Caco-2 (cell line): ENCODE data around the gene THOC2. TPM values are rescaled to one million over a fixed set of nuclear protein-coding genes. Genes with fewer than 3 reads are reported as not detected.

Source experiments
- BruUV-seq: library from RNA; stranded (reverse); fragments of 400-500 nt; replicated peaks from 2 replicates; lab custom pipeline; 2021; lab: Mats Ljungman, UMichigan
- CTCF ChIA-PET: fragments of 300-600 bp; sonication (Branson Sonifier 250); formaldehyde crosslinking; loops from one replicate; lab custom pipeline; 2022; ENCODE audit warnings: antibody characterized with exemption; lab: Charles Lee
- POLR2A ChIA-PET: fragments of 300-600 bp; sonication (Branson Sonifier 250); formaldehyde crosslinking; loops from one replicate; lab custom pipeline; 2022; ENCODE audit warnings: antibody characterized with exemption; lab: Charles Lee
- DNase-seq, 2 experiments: peaks; one replicate each; pipeline versions ENCODE4 v3.0.0 to v3.0.0-alpha.2; 2020 to 2022
- H3K27me3 ChIP-seq: replicated peaks from 2 replicates; pipeline ENCODE4 v1.6.0; 2011; ENCODE audit warnings: low read length; ENCODE audit not compliant: control insufficient read depth, insufficient read depth
- H3K36me3 ChIP-seq: 2 replicates; pipeline ENCODE4 v1.5.1; 2011; ENCODE audit warnings: low read length; ENCODE audit not compliant: control insufficient read depth, insufficient read depth
- H3K4me1 ChIP-seq: fragments of 250-450 bp; sonication (Bioruptor Pico); 2 replicates; pipeline ENCODE4 v1.5.1; 2020; ENCODE audit warnings: mild to moderate bottlenecking
- H3K4me3 ChIP-seq: 2 replicates; pipeline ENCODE4 v1.5.1; 2011; ENCODE audit warnings: low read depth, mild to moderate bottlenecking, control low read depth, low read length
- H3K9me3 ChIP-seq: fragments of 250-450 bp; sonication (Bioruptor Pico); 2 replicates; pipeline ENCODE4 v1.5.1; 2020; ENCODE audit warnings: mild to moderate bottlenecking, moderate library complexity
- H3K27ac Mint-ChIP-seq: one replicate; pipeline ENCODE4 v1.8.0; 2022; ENCODE audit warnings: mixed read lengths; ENCODE audit not compliant: unreplicated experiment
- H3K27me3 Mint-ChIP-seq: one replicate; pipeline ENCODE4 v1.8.0; 2022; ENCODE audit warnings: mixed read lengths; ENCODE audit not compliant: insufficient read depth, unreplicated experiment
- H3K36me3 Mint-ChIP-seq: one replicate; pipeline ENCODE4 v1.8.0; 2022; ENCODE audit warnings: mild to moderate bottlenecking, mixed read lengths; ENCODE audit not compliant: insufficient read depth, unreplicated experiment
- H3K4me1 Mint-ChIP-seq: one replicate; pipeline ENCODE4 v1.8.0; 2022; ENCODE audit warnings: low read depth, mixed read lengths; ENCODE audit not compliant: unreplicated experiment
- H3K4me3 Mint-ChIP-seq: one replicate; pipeline ENCODE4 v1.8.0; 2022; ENCODE audit warnings: mild to moderate bottlenecking, moderate library complexity, mixed read lengths; ENCODE audit not compliant: unreplicated experiment
- H3K9me3 Mint-ChIP-seq: one replicate; pipeline ENCODE4 v1.8.0; 2022; ENCODE audit warnings: mixed read lengths; ENCODE audit not compliant: unreplicated experiment
- intact Hi-C: fragments of 100-400 bp; cut with micrococcal nuclease; formaldehyde crosslinking; loops from one replicate; pipeline ENCODE4 v1.10.0; 2022; ENCODE audit not compliant: unreplicated experiment
- total RNA-seq: library from RNA; stranded (reverse); gene quantifications from 2 replicates; pipeline ENCODE4 v1.2.3, GENCODE V29; 2022
- TF ChIP-seq, protein P1 (sequence below), 2 experiments: fragments of 200-600 bp in 1 of 2; IDR thresholded peaks; 1 replicate in 1 of 2; 2 replicates in 1 of 2; pipeline versions ENCODE4 v1.5.1 to v1.8.0; 2011 to 2022; ENCODE audit warnings: antibody characterized with exemption in 1 of 2, control low read depth in 1 of 2, inconsistent platforms in 1 of 2, low read depth in 1 of 2, low read length in 1 of 2, mild to moderate bottlenecking in 1 of 2, moderate library complexity in 1 of 2; ENCODE audit not compliant: insufficient read depth in 1 of 2, severe bottlenecking in 1 of 2, unreplicated experiment in 1 of 2

Gene THOC2
- total RNA-seq, 1 experiment from 2014 or later, result 85.4 TPM

DNA sequence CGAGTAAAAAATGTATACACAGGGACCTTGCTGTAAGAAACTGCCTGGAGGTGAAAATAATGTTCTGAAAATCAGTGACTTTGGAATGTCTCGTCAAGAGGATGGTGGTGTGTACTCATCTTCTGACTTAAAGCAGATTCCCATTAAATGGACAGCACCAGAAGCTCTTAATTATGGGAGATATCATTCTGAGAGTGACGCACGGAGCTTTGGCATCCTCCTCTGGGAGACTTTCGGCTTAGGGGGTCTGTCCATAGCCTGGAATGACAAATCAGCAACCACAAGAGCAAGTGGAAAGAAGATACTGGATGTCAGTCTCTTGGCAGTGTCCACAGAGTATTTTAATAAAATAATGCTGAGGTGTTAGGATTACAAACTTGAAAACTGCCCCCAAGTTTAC is 129.4 kb downstream of the THOC2 start:
- no peak for DNase-seq
- TF ChIP-seq, protein P1, sequence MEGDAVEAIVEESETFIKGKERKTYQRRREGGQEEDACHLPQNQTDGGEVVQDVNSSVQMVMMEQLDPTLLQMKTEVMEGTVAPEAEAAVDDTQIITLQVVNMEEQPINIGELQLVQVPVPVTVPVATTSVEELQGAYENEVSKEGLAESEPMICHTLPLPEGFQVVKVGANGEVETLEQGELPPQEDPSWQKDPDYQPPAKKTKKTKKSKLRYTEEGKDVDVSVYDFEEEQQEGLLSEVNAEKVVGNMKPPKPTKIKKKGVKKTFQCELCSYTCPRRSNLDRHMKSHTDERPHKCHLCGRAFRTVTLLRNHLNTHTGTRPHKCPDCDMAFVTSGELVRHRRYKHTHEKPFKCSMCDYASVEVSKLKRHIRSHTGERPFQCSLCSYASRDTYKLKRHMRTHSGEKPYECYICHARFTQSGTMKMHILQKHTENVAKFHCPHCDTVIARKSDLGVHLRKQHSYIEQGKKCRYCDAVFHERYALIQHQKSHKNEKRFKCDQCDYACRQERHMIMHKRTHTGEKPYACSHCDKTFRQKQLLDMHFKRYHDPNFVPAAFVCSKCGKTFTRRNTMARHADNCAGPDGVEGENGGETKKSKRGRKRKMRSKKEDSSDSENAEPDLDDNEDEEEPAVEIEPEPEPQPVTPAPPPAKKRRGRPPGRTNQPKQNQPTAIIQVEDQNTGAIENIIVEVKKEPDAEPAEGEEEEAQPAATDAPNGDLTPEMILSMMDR (IDR thresholded peaks at IDR 0.05; ENCODE audit: insufficient read depth in 1 of 2, low read depth in 1 of 2, low read length in 1 of 2, severe bottlenecking in 1 of 2, unreplicated experiment in 1 of 2), result no peak
- no peak overlapping the region for H3K4me3 Mint-ChIP-seq
- ChIA-PET POLR2A (no interaction called here), CTCF (no interaction called here)
- H3K9me3 Mint-ChIP-seq, result no peaks in the 10 kb centered on the region
- Histone ChIP-seq H3K9me3 (no peaks in the 10 kb centered on the region), H3K27me3 (no peaks in the 10 kb centered on the region), H3K4me1 (no peaks in the 10 kb centered on the region), H3K4me3 (no peak overlapping the region), H3K36me3 (no peaks in the 10 kb centered on the region)
- no peaks in the 10 kb centered on the region for H3K4me1 Mint-ChIP-seq
- intact Hi-C loops, result no loop called here
- H3K36me3 Mint-ChIP-seq, result peaks cover 44% of the 10 kb centered on the region
- no peaks in the 10 kb centered on the region for H3K27me3 Mint-ChIP-seq
- no peak overlapping the region for H3K27ac Mint-ChIP-seq
- BruUV-seq, result no TSS peak

DNA sequence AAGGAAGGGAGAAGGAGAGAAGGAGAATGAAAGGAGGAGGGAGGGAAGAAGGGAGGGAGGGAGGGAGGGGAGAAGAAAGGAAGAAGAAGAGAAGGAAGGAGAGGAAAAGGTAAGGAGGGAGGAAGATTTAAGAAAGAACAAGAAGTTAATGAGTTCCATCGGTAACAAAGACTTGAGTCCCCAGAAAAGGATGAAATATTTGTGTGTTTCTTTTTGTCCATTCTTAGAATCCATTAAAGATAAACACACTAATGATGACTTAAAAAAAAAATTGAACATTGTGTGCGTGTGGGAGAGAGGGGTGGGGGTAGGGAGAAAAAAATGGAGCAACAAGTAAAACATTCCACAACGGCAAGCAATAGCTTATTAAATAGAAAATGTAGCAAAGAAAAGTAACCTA is 131.4 kb downstream of the THOC2 start:
- no peak for DNase-seq
- H3K4me3 ChIP-seq, result no peak overlapping the region
- ChIA-PET CTCF (no interaction called here), POLR2A (no interaction called here)
- Mint-ChIP-seq H3K27ac (no peak overlapping the region), H3K4me3 (no peak overlapping the region), H3K27me3 (no peaks in the 10 kb centered on the region), H3K36me3 (peaks cover 38% of the 10 kb centered on the region), H3K9me3 (no peaks in the 10 kb centered on the region), H3K4me1 (no peaks in the 10 kb centered on the region)
- TF ChIP-seq, protein P1 (IDR thresholded peaks at IDR 0.05; ENCODE audit: insufficient read depth in 1 of 2, low read depth in 1 of 2, low read length in 1 of 2, severe bottlenecking in 1 of 2, unreplicated experiment in 1 of 2), result no peak
- H3K36me3 ChIP-seq, result no peaks in the 10 kb centered on the region
- no peaks in the 10 kb centered on the region for H3K9me3 ChIP-seq
- H3K4me1 ChIP-seq, result no peaks in the 10 kb centered on the region
- H3K27me3 ChIP-seq, result no peaks in the 10 kb centered on the region
- intact Hi-C loops, result no loop called here
- BruUV-seq, result no TSS peak

DNA sequence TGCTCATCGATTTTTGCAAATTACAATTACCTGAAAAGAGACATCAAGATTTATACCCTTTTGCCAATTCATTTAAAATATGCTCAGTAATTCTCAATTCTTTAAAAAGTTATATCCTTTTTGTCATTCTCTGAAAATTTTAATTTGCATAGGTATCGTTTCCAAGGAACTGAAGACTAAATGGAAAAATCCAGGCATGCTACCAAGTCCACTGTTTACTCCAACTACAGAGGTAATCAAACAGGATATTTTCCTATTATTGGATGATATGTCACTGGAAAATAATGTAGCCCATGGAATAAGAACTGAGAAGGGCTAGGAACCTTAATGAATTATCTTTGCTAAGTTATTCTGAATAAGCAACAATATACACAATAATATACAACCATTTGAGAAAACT is 132.7 kb downstream of the THOC2 start:
- H3K9me3 ChIP-seq, result no peaks in the 10 kb centered on the region
- Mint-ChIP-seq H3K27ac (no peak overlapping the region), H3K36me3 (peaks cover 26% of the 10 kb centered on the region), H3K27me3 (no peaks in the 10 kb centered on the region), H3K9me3 (no peaks in the 10 kb centered on the region), H3K4me3 (no peak overlapping the region), H3K4me1 (no peaks in the 10 kb centered on the region)
- TF ChIP-seq, protein P1 (IDR thresholded peaks at IDR 0.05; ENCODE audit: insufficient read depth in 1 of 2, low read depth in 1 of 2, low read length in 1 of 2, severe bottlenecking in 1 of 2, unreplicated experiment in 1 of 2), result no peak
- BruUV-seq, result no TSS peak
- H3K27me3 ChIP-seq, result no peaks in the 10 kb centered on the region
- H3K4me1 ChIP-seq, result no peaks in the 10 kb centered on the region
- no peak for DNase-seq
- ChIA-PET POLR2A (no interaction called here), CTCF (no interaction called here)
- H3K36me3 ChIP-seq, result no peaks in the 10 kb centered on the region
- intact Hi-C loops, result no loop called here
- no peak overlapping the region for H3K4me3 ChIP-seq
